HEK293T (cell line): ENCODE data around the gene SEPTIN1.

Experiments used
- ARNT ChIP-seq: fragments of 450-650 bp; IDR thresholded peaks from 2 replicates; pipeline ENCODE4 v1.6.1; 2017; ENCODE audit warnings: mild to moderate bottlenecking
- BHLHE40 ChIP-seq: fragments of 450-650 bp; IDR thresholded peaks from 2 replicates; pipeline ENCODE4 v1.6.1; 2016; ENCODE audit warnings: mild to moderate bottlenecking, moderate library complexity, borderline replicate concordance
- CTBP1 ChIP-seq: fragments of 450-650 bp; IDR thresholded peaks from 2 replicates; pipeline ENCODE4 v1.6.1; 2016; ENCODE audit warnings: borderline replicate concordance
- ELF4 ChIP-seq: fragments of 450-650 bp; IDR thresholded peaks from 2 replicates; pipeline ENCODE4 v1.6.1; 2017; ENCODE audit warnings: antibody characterized with exemption
- FOXA1 ChIP-seq: fragments of 450-650 bp; IDR thresholded peaks from 2 replicates; pipeline ENCODE4 v1.6.1; 2016; ENCODE audit warnings: mild to moderate bottlenecking
- FOXK2 ChIP-seq: fragments of 450-650 bp; IDR thresholded peaks from 2 replicates; pipeline ENCODE4 v1.6.1; 2016; ENCODE audit warnings: mild to moderate bottlenecking
- FOXM1 ChIP-seq: fragments of 450-650 bp; IDR thresholded peaks from 2 replicates; pipeline ENCODE4 v1.6.1; 2017; ENCODE audit warnings: mild to moderate bottlenecking, borderline replicate concordance
- HDGF ChIP-seq: fragments of 450-650 bp; IDR thresholded peaks from 2 replicates; pipeline ENCODE4 v1.6.1; 2017; ENCODE audit warnings: antibody characterized with exemption, borderline replicate concordance
- NFRKB ChIP-seq: fragments of 450-650 bp; IDR thresholded peaks from 2 replicates; pipeline ENCODE4 v1.6.1; 2016; ENCODE audit warnings: mild to moderate bottlenecking, moderate library complexity
- PKNOX1 ChIP-seq: fragments of 450-650 bp; IDR thresholded peaks from 2 replicates; pipeline ENCODE4 v1.6.1; 2016
- SP1 ChIP-seq: fragments of 450-650 bp; IDR thresholded peaks from 2 replicates; pipeline ENCODE4 v1.6.1; 2017
- SUZ12 ChIP-seq: fragments of 450-650 bp; IDR thresholded peaks from 2 replicates; pipeline ENCODE4 v1.6.1; 2016; ENCODE audit warnings: mild to moderate bottlenecking
- TARDBP ChIP-seq: fragments of 450-650 bp; IDR thresholded peaks from 2 replicates; pipeline ENCODE4 v1.6.1; 2016

- TF ChIP-seq FOXA1: no peak
- TF ChIP-seq HDGF: no peak
- no peak for TF ChIP-seq FOXM1
- TF ChIP-seq SP1: no peak
- no peak for TF ChIP-seq PKNOX1
- TF ChIP-seq TARDBP: no peak
- no peak for TF ChIP-seq BHLHE40
- TF ChIP-seq SUZ12: no peak
- no peak for TF ChIP-seq ELF4
- no peak for TF ChIP-seq NFRKB
- no peak for TF ChIP-seq ARNT
- no peak for TF ChIP-seq FOXK2
- TF ChIP-seq CTBP1: no peak
These were observed 5.9 kb downstream of the SEPTIN1 start for GRCh38 chr16:30376461-30376902.
